ENCODE measurements around the gene CHPF2. TPM values are rescaled to one million over a fixed set of nuclear protein-coding genes. Genes with fewer than 3 reads are reported as not detected.

The CHPF2 gene, protein sequence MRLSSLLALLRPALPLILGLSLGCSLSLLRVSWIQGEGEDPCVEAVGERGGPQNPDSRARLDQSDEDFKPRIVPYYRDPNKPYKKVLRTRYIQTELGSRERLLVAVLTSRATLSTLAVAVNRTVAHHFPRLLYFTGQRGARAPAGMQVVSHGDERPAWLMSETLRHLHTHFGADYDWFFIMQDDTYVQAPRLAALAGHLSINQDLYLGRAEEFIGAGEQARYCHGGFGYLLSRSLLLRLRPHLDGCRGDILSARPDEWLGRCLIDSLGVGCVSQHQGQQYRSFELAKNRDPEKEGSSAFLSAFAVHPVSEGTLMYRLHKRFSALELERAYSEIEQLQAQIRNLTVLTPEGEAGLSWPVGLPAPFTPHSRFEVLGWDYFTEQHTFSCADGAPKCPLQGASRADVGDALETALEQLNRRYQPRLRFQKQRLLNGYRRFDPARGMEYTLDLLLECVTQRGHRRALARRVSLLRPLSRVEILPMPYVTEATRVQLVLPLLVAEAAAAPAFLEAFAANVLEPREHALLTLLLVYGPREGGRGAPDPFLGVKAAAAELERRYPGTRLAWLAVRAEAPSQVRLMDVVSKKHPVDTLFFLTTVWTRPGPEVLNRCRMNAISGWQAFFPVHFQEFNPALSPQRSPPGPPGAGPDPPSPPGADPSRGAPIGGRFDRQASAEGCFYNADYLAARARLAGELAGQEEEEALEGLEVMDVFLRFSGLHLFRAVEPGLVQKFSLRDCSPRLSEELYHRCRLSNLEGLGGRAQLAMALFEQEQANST
- total RNA-seq: 12.1 TPM
- long read RNA-seq, transcript CHPF2-201 (4 exons, 3,978 nt): major isoform, 13 of 20 reads
- long read RNA-seq, partial matches to known transcripts: 5 of 20 reads
- long read RNA-seq, other reads (novel, unspliced or antisense): 2 of 20 reads

DNA sequence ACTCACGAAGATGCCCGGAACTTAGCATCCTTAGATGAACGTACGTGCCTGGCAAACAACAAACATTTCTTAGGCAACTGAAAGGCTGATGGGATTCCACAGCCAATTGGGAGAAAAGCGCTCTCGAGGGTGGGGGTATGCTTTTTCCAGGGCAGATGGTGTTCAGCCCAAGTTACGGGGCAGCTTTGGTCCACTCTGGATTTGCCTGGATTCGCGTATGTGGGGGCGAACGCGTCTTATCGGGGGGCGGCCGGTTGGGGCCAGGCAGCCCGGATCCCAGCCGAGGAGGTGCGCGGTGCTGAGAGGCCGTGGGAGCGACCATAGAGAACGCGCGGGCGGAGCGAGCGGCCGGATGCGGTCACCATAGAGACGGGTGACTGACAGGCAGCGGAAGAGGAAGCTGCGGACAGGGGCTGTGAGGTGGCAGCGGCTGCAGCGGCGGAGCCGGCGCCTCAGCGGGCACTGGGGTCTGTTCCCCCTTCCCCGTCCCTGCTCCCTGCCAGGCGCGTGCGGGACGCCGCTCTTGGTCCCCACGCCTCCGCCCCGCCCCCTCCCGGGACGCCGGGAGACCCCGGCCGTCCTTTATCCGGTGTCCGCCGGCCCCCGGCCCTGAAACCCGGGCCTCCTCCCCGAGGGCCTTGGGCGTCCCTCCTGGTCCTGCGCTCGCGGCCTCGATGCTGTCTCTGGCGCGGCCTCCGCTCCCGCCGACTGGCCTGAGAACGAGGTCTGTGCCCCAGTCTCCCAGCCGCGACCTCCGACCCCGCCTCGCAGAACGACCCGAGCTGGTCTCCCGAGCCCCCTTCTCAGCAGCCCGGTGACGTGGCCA is at the start of gene CHPF2:
CHPF2 (plus strand) TSS at position 393 of the 826 bp plus-strand sequence. CDS start 1,529 bp downstream, outside the sequence.
- ATAC-seq (peak; percentile 95), DNase-seq (peak; percentile 95)
- intact Hi-C loops (cut with micrococcal nuclease): no loop called here

DNA sequence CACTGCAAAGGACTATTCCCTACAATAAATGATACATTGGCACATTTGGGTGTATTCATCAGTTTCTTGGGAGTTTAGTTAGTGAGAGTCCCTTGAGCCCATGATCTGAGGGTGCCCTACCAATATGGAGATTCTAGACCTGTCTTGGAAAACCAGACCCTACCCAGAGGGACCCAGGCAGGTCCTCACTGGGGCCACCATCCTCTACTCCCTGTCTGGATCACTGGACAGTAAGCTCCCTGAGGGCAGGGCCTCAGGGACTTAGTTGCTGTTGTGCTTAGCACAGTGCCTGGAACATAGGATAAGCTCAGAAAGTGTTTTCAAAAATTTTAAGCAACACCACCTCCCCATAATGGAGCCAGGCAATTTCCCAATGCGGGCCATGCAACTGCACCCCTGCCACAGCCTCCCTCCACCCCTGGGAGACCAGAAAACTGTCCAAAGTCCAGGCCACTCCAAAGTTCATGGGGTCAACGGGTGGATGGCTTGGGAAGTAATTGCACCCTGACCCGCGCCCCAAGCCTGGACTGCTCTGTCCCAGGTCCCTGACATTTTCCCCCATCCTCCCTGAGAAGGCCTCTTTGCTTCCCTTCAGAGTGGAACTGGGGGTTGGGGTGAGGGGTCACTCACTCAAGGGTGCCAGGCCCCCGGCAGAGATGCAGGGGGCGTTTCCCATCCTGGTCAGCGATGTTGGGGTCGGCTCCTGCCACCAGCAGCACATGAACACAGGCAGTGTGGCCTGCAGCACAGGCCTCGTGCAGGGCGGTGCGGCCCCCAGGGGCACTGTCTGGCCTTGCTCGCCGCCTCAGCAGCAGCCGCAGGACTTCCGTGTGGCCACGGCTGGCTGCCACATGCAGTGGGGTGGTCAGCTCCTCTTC is 46.3 kb upstream of the CHPF2 start:
- DNase-seq (no peak), ATAC-seq (peak; percentile 33)
- intact Hi-C loops (cut with micrococcal nuclease): no loop called here

DNA sequence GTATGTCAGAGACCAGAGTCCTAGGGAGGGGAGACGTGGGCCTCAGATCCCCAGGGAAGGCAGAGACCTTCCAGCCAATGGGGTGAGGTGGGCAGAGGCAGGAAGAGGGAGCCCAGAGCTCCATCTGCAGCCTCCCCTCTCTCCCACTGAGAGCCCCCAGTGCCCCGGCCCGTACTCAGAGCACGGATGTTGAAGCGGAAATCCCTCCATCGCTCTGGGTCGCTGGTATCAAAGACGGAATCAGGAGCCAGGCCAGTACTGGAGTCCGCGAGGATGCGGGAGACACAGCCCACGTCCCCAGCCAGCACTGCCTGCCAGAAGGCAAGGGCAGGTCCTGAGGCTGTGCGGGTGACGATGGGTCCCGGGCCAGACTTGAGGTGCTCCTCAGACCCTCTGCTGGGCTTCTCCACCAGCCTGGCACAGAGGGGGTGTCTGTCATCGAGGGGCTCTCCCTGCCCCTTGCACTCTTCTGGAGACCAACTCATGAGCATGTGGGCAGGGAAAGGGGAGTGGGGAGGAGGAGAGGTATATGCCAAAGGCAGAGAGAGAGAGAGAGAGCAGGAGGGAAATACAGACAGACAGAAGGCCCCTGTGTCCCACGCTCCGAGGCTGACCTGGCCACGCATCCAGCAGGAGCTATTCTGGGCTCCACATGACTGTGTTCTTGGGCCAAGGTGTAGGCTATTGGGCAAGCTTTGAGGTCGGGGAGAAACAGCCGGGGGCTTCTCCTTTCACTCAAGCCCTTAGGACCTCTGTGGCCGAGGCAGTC is 45.5 kb upstream of the CHPF2 start, which contains the start of gene ASB10:
ASB10 (minus strand) TSS at position 611 of the 769 bp plus-strand sequence; CDS start at position 491, 120 bp downstream.
- ATAC-seq (peak; percentile 88), DNase-seq (peak; percentile 73)
- intact Hi-C loops (cut with micrococcal nuclease): no loop called here

DNA sequence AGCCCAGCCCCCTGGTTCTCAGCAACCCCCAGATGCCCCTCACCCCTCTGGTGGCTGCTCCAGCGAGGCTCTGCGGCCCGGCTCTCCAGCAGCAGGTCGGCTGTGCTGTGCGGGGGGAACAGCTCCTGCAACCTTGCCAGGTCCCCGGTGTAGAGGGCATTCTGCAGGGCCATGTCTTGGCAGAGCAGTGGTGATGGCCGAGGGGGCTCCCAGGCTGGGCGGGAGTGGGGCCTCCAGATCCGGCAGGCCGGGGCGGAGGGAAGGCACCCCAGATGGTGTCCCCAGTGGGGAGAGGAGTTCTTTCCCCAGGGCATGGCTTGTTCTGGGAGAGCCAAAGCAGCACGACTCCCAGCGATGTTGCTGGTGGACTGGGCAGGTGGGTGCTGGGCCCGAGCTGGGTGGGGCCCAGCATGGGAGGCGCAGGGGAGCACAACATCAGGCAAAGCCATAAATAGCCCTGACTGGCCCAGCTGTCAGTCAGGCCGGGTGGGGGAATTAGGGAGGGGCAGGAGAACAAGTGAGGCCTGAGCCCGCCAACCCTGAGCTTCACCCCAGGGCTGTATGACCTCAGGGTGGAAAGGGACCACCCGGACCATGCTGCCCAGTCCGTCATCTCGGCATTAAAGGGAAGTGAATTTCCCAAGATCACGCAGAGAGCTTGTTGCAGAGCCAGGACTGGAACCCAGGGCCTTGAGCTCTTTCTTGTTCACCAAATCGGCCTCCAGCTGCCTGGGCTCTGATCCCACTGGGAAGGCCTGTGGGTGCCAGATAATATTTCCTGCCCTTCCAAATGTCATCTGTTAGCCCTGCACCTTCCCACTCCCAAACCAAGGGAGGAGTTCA is 44.7 kb upstream of the CHPF2 start:
- intact Hi-C loops (cut with micrococcal nuclease): no loop called here
- DNase-seq (peak; percentile 82), ATAC-seq (peak; percentile 91)

DNA sequence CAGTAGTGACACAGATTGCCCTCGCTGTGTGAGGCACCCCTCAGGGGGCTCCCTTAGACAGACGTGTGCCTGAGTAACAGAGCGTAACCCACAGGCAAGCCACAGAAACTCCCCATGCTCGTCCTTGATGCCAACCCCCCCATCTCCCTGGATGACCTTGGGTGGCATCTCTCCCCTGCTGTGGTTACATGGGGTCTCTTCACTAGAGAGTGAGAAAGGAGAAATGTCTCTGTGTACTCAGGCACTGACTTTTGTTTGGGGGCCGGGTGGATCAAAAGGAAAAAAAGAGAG is 44.1 kb upstream of the CHPF2 start:
- intact Hi-C loops (cut with micrococcal nuclease): no loop called here
- DNase-seq (no peak), ATAC-seq (no peak)

DNA sequence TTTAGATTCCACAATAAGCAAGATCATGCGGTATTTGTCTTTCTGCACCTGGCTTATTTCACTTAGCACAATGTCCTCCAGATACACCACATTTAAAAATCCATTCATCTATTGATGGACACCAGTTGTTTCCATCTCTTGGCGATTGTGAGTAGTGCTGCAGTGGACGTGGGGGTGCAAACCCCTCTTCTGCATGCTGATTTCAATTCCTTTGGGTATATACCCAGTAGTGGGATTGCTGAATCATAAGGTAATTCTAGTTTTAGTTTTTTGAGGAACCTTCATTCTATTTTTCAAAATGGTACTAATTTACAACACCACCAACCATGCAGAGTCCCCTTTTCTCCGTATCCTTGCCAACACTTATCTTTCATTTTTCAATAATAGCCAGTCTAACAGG is 43.2 kb upstream of the CHPF2 start:
- ATAC-seq (no peak), DNase-seq (no peak)
- intact Hi-C loops (cut with micrococcal nuclease): no loop called here

DNA sequence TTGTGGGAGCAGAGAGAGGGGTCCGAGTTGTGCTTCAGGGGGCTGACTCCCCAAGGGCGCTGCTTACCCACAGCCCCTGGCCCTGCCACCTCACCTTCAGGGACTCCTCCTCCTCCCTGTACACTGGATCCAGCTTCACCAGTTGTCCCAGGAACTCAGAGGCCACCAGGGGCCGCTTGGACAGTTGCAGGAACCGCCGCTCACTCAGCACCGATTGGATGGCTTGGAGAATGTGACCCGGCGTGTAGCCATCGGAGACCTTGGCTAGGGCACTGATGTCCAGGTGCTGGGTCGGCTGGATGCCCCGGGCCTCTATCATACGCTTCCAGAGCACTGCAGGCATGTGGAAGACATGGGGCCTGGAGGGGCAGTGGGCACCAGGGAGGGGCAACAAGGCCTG is 40.7 kb upstream of the CHPF2 start:
- DNase-seq: no peak
- ATAC-seq: no peak
- intact Hi-C loops (cut with micrococcal nuclease): no loop called here

DNA sequence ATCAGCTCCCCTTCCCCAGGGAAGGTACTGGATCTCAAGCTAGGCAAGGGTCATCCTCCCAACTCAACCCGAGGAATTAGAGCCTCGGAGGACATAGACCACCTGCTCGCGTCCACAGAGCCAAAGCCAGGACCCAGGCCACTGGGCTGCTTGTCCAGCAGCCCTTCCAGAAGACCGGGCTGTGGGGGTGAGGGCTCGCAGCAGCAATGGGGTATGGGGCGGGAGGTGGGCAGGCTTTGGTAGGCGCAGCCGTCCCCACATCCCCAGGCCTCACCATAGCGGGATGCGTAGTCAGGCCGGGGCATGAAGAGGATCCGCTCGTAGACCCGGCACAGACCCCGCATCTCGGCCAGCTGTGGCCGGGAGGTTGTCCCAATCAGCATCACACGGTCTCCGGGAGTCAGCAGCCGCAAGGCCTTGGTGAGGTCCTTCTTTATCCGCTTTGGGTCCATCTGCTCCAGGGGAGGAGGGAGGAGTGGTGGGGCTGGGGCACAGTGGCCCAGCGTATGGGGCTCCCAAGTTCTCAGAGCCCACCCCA is 40.2 kb upstream of the CHPF2 start:
- intact Hi-C loops (cut with micrococcal nuclease): no loop called here
- no peak for DNase-seq

DNA sequence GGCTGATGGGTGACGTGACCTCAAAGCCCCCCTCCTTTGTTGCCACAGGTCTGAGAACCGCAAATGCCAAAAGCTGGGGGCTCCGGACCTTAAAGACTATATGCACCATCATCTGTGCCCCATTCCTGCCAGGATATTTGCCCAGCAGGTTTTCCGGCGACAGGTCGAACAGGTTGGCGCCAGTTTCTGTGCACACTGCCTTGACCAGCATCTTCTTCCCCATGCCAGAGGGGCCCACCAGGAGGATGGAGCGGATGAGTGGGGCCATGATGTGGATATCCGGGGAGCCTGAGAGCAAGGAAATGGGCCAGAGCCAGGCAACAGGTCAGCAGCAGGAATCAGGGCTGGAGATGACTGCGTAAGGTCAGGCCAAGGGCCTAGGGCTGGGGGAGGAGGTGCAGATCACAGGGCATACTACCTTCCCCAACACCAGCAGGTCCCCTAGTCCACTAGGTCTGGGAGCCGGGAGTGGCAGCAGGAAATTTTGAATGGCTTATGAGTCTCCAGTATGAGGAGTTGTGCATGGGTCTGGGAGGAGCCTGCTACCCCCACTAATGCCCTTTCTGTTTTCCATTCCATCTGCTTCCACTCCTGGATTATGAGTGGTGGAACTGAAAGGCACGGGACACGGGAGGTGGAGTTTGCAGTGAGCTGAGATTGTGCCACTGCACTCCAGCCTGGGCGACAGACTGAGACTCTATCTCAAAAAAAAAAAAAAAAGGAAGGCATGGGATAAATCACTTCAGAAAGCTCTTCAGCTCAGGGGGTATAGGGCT is 38.9 kb upstream of the CHPF2 start:
- intact Hi-C loops (cut with micrococcal nuclease): no loop called here
- ATAC-seq (no peak), DNase-seq (no peak)

More for the DNA sequence above, 40.2 kb upstream of the CHPF2 start:
- ATAC-seq: no peak

DNA sequence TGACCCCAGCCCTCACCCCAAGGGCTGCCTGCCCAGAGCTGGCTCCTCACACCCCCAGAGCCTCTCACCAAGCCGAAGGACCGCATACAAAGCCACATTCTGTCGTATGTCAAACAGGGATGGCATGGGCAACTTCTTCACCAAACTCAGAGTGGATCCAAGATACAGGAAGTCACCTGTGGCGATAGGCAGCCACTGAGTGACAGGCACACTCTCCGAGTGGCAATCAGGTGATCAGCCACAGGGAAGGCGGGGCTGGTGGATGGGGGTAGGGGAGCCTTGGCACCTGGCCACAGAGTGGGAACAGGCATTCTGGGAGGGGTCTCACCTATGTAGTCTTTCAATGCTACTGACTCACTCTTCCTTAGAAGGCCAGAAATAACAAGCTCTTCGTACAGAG is 38.1 kb upstream of the CHPF2 start:
- intact Hi-C loops (cut with micrococcal nuclease): no loop called here
- ATAC-seq: no peak

DNA sequence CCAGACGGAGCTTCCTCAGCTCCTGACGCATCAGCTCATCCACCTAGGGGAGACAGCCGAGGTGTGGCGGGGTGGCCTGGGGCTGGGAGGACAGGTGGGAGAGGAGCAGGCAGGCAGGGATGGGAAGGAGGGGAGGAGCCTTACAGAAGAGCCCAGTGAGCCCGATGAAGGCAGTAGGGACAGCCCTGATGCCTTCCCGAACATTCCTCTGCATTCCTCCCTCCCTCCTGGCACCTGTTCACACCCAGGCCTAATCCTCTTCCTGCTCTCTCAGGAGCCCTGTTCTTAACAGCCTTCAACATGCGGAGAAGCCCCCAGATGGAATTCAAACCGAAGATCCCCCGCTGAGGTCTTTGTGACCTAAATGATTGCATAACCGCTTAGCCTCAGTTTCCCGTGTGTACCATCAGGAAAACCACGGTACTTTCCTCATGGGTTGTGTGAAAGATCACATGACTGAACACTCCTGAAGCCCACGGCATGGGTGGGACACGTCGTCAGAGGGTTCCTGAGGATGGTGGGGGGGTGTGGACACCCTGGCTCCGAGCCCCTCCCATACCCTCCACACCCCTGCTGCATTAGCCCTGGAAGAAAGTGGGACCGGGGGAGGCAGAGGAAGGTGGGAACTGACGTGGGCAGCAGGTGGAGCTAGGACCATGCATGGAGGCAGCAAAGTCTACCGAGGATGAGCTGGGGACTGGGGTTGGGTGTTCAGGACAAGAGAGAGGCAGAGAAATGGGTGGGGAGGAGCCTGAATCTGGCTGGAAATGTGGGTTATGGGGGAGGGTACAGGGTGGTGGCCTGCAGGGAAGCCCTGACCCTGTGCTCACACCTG is 36.5 kb upstream of the CHPF2 start:
- intact Hi-C loops (cut with micrococcal nuclease): no loop called here
- no peak for ATAC-seq
- DNase-seq: no peak

More for the DNA sequence above, 38.1 kb upstream of the CHPF2 start:
- no peak for DNase-seq

DNA sequence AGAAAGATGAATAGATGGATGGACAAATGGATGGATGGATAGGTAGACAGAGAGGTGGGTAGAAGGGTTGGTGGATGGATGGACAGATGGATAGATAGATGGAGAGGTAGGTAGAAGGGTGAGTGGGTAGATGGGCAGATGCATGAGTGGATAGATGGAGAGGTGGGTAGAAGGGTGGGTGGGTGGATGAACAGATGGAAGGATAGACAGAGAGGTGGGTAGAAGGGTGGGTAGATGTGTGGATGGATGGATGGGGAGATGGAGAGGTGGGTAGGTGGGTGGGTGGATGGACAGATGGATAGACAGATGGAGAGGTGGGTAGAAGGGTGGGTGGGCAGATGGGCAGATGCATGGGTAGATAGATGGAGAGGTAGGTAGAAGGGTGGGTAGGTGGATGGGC is 34.4 kb upstream of the CHPF2 start:
- intact Hi-C loops (cut with micrococcal nuclease): no loop called here
- ATAC-seq (no peak), DNase-seq (no peak)

DNA sequence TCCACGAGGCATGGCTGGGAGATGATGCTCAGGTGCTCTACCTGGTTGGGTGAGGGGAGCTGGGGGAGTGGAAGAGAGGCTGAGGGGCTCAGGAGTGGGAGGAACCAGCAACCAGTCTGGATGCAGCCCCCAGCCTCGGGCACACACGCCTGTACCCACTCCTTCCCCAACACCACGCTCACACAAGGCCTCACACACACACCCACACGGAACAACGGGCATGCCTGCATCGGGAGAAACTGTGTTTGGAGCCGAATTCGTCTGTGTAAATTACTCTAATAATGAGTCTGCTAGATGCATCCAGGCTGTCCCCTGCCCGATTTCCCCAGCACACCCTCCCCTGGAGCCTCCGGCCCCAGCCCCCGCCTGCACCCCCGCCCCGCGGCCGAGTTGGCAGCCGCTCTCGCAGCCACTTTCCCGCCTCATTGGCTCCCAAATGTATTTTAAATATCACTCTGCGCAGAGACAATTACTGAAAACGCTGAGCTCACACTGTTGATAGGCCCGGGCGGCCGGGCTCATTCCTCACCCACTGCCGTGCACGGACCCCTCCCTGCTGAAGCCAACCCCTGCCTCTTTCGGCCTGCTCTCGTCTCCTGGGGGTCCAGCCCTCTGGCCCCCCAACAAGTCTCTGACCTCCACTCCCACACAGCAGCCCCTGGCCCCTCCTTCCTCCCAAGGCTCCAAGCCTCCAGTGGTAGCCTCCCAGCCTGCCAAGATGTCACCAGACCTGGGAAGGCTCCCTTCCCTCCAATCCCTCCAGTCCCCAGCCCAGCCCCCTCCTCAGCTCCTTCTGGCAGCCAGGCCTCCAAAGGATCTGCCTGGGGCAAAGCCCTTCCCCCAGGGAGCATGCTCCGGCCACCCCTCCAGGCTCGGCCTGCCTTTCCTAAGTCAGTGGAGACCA is 33.1 kb upstream of the CHPF2 start:
- no peak for DNase-seq
- intact Hi-C loops (cut with micrococcal nuclease): no loop called here
- ATAC-seq: no peak

DNA sequence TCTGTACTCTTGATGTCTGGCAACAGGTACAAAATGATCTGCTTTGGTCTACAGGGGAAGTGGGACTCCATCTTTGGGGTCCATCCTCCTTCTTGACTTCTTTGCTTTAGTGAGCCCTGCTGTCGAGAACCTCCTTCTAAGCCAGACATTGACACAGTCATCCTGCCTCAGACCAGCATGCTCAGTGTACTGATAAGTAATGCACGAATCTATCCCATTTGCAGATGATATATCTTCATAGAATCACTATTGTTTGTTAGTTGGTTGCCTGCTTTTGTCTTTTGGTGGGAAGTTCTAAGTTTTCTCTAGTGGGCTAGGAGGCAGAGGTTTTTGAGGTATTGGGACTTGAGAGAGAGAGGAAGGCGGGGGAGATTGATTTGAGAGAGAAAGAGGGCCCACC is 30.9 kb upstream of the CHPF2 start:
- ATAC-seq (no peak), DNase-seq (no peak)
- intact Hi-C loops (cut with micrococcal nuclease): no loop called here
